Mesodermal cell (in vitro differentiated cells): Measurements from ENCODE around the gene CC2D1A.
"Not testable (repeated sequence)": the region's sequence is repeated elsewhere in the genome, so short reads cannot be mapped to it uniquely, and the experiment has no call there.

Source experiments
- H3K27ac ChIP-seq: 2 replicates; pipeline ENCODE4 v1.7.0; 2013; ENCODE audit warnings: mild to moderate bottlenecking, low read depth, low read length, moderate library complexity; ENCODE audit not compliant: severe bottlenecking
- H3K36me3 ChIP-seq: 2 replicates; pipeline ENCODE4 v1.7.1; 2013; ENCODE audit warnings: mild to moderate bottlenecking, low read length, moderate library complexity; ENCODE audit not compliant: control insufficient read depth, insufficient read depth
- H3K4me1 ChIP-seq: one replicate; pipeline ENCODE4 v1.7.1; 2013; ENCODE audit warnings: mild to moderate bottlenecking, low read length; ENCODE audit not compliant: insufficient read depth, control insufficient read depth, poor library complexity, severe bottlenecking
- H3K4me3 ChIP-seq: 2 replicates; pipeline ENCODE4 v1.7.0; 2013; ENCODE audit warnings: low read length, control low read depth, mild to moderate bottlenecking; ENCODE audit not compliant: insufficient read depth, poor library complexity, severe bottlenecking; ENCODE audit errors: extremely low read depth
- H3K9me3 ChIP-seq: 2 replicates; pipeline ENCODE4 v1.7.1; 2013; ENCODE audit warnings: mild to moderate bottlenecking, low read length, moderate library complexity; ENCODE audit not compliant: control insufficient read depth
- WGBS, 2 experiments: methylation state at CpG; one replicate each; pipeline ENCODE4 v1.1.5; 2013; ENCODE audit warnings: missing lambda C conversion rate in 2 of 2; ENCODE audit not compliant: insufficient coverage in 2 of 2; 5-methylcytosine and 5-hydroxymethylcytosine counted together

Gene CC2D1A

DNA sequence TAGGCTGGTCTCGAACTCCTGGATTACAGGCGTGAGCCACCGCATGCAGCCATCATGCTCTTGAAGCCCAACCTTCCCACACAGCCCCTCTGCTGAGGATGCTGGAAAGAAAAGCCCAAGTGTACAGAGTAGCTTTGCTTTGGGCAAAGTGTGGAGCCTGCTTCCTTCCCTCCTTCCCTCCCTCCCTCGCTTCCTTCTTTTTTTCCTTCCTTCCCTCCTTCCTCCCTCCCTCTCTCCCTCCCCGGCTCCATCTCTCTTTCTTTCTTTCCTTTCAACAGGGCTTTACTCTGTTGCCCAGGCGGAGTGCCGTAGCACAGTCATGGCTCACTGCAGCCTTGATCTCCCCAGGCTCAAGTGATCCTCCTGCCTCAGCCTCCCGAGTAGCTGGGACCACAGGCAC is 2.7 kb downstream of the CC2D1A start:
- 95% methylated on average over 4 to 8 of the region's 8 CpGs for WGBS, 2 experiments
- no peaks in the 10 kb centered on the region for H3K9me3 ChIP-seq
- H3K4me3 ChIP-seq = no peak overlapping the region
- peaks cover 16% of the 10 kb centered on the region for H3K36me3 ChIP-seq
- H3K4me1 ChIP-seq = peaks cover 2% of the 10 kb centered on the region
- no peak overlapping the region for H3K27ac ChIP-seq

- no peaks in the 10 kb centered on the region for H3K9me3 ChIP-seq
- H3K4me3 ChIP-seq = no peak overlapping the region
- no peak overlapping the region for H3K27ac ChIP-seq
- H3K4me1 ChIP-seq = peaks cover 2% of the 10 kb centered on the region
- peaks cover 16% of the 10 kb centered on the region for H3K36me3 ChIP-seq
- WGBS, 2 experiments = 94% methylated on average over 2 of the region's 2 CpGs
Measured at GRCh38 chr19:13909430-13909829, 3.4 kb downstream of the CC2D1A start.

GRCh38 chr19:13913352-13913751 is 7.4 kb downstream of the CC2D1A start:
- Histone ChIP-seq H3K27ac (no peak overlapping the region), H3K36me3 (peaks cover 37% of the 10 kb centered on the region), H3K9me3 (no peaks in the 10 kb centered on the region), H3K4me3 (no peak overlapping the region), H3K4me1 (no peaks in the 10 kb centered on the region)
- 95 to 97% methylated on average over 3 to 14 of the region's 17 CpGs for WGBS, 2 experiments

DNA sequence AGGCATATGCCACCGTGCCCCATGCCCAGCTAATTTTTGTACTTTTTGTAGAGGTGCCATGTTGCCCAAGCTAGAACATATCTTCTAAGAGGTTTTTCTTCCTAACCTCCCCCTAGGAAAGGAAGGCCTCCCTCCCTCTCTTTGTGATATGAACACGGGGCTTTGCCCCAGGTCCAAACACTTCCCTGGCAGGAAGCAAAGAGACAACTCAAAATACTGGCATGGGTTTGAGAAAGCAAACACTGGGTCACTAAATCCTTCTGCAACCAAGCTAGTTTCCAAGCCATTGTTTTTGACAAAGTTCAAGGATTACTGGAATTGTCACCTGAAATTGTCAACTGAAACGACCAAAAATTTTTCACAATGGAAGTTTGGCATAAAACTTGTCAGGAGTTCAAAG is 8.8 kb downstream of the CC2D1A start:
- no peaks in the 10 kb centered on the region for H3K9me3 ChIP-seq
- no peak overlapping the region for H3K27ac ChIP-seq
- no peak overlapping the region for H3K4me3 ChIP-seq
- peaks cover 45% of the 10 kb centered on the region for H3K36me3 ChIP-seq
- 90 to 100% methylated on average over 1 to 2 of the region's 3 CpGs for WGBS, 2 experiments
- H3K4me1 ChIP-seq = no peaks in the 10 kb centered on the region

GRCh38 chr19:13917888-13918406 is 11.9 kb downstream of the CC2D1A start:
- Histone ChIP-seq H3K36me3 (peaks cover 64% of the 10 kb centered on the region), H3K4me1 (no peaks in the 10 kb centered on the region), H3K4me3 (no peak overlapping the region), H3K9me3 (peaks cover 3% of the 10 kb centered on the region), H3K27ac (no peak overlapping the region)
- 95% methylated on average over 11 to 13 of the region's 14 CpGs for WGBS, 2 experiments

DNA sequence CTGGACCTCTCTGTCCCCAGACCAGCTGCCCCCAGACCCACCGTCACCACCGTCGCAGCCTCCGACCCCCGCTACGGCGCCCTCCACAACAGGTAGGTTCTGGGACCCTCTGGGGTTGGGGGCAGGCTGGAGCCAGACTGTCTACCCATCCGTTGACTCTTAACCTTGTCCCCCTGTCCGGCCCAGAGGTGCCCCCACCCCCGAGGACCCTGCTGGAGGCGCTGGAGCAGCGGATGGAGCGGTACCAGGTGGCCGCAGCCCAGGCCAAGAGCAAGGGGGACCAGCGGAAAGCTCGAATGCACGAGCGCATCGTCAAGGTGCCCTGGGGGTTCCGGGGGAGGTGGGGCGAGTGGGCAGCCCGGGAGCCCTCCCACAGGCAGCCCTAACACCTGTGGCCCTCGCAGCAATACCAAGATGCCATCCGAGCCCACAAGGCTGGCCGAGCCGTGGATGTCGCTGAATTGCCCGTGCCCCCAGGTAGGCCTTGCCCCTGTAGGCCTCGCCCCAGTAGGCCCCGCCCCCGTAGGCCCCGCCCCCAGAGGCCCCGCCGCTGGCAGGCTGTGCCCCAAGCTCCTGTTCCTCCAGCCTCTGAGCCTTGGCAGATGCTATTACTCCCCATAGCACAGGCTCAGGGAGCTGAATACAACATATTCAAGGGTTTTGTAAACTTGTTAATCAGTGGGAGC is 12.9 kb downstream of the CC2D1A start:
- WGBS, 2 experiments = 94 to 97% methylated on average over 25 to 29 of the region's 34 CpGs
- H3K36me3 ChIP-seq = peaks cover 60% of the 10 kb centered on the region
- peaks cover 3% of the 10 kb centered on the region for H3K9me3 ChIP-seq

GRCh38 chr19:13920524-13920923 is 14.5 kb downstream of the CC2D1A start:
- Histone ChIP-seq H3K4me1 (no peaks in the 10 kb centered on the region), H3K27ac (no peak overlapping the region), H3K36me3 (peaks cover 58% of the 10 kb centered on the region), H3K9me3 (peaks cover 3% of the 10 kb centered on the region), H3K4me3 (no peak overlapping the region)
- 91 to 95% methylated on average over 9 to 11 of the region's 11 CpGs for WGBS, 2 experiments

More for the DNA sequence above, 12.9 kb downstream of the CC2D1A start:
- no peak overlapping the region for H3K27ac ChIP-seq
- no peak overlapping the region for H3K4me3 ChIP-seq
- H3K4me1 ChIP-seq = no peaks in the 10 kb centered on the region

- Histone ChIP-seq H3K4me3 (no peak overlapping the region), H3K4me1 (no peaks in the 10 kb centered on the region), H3K9me3 (peaks cover 3% of the 10 kb centered on the region), H3K36me3 (peaks cover 54% of the 10 kb centered on the region), H3K27ac (no peak overlapping the region)
- 87 to 100% methylated on average over 1 to 2 of the region's 2 CpGs for WGBS, 2 experiments
Measured at GRCh38 chr19:13920940-13921747, 15.1 kb downstream of the CC2D1A start.

- WGBS, 2 experiments = 90 to 97% methylated on average over 2 to 3 of the region's 6 CpGs
Measured at GRCh38 chr19:13922118-13922517, 16.1 kb downstream of the CC2D1A start.

GRCh38 chr19:13923194-13923987 is 17.4 kb downstream of the CC2D1A start:
- Histone ChIP-seq H3K4me1 (no peaks in the 10 kb centered on the region), H3K27ac (no peak overlapping the region), H3K9me3 (peaks cover 3% of the 10 kb centered on the region), H3K4me3 (no peak overlapping the region), H3K36me3 (peaks cover 64% of the 10 kb centered on the region)
- 95 to 97% methylated on average over 20 to 21 of the region's 28 CpGs for WGBS, 2 experiments

More at GRCh38 chr19:13922118-13922517, 16.1 kb downstream of the CC2D1A start:
- H3K4me3 ChIP-seq, H3K4me1 ChIP-seq, H3K9me3 ChIP-seq, H3K27ac ChIP-seq: not testable (repeated sequence)
- H3K36me3 ChIP-seq = peaks cover 63% of the 10 kb centered on the region
